ENCODE measurements around the gene CADPS2. TPM values are rescaled to one million over a fixed set of nuclear protein-coding genes. Genes with fewer than 3 reads are reported as not detected.

CADPS2 gene
- total RNA-seq, 1 donor from 2014 or later, result 6.4 TPM

DNA sequence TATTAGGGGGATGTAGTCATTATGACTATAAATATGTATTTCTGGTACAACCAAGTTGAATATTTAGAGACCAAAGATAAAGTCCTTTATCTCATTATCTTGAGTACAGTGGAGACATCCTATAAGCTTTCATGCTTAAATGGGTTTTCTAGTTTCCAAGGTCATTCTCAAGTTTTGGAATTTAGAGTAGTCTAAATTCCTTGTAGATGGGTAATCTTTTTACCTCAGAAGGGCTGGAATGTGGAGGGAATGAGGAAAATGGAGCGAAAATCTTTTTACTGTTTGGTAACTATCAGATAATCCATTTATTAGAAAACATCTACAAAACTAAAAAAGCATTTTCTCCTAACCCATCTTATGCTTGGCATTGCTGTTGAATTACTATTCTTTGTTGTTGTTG is 368.7 kb downstream of the CADPS2 start:
- Histone ChIP-seq H3K27ac (ENCODE audit: low read depth, low read length) (no peak overlapping the region), H4K20me1 (ENCODE audit: insufficient read depth, low read length) (no peaks in the 10 kb centered on the region), H3K9me3 (ENCODE audit: insufficient read depth, low read depth, low read length) (no peaks in the 10 kb centered on the region), H3K4me1 (ENCODE audit: insufficient read depth, low read length) (no peaks in the 10 kb centered on the region), H3K79me2 (ENCODE audit: insufficient read depth, low read length) (no peaks in the 10 kb centered on the region), H3K9ac (ENCODE audit: low read length) (no peak overlapping the region), H3K4me2 (ENCODE audit: low read length) (no peak overlapping the region), H2AFZ (ENCODE audit: low read depth, low read length) (no peak overlapping the region), H3K4me3 (ENCODE audit: insufficient read depth, low read depth, low read length) (no peak overlapping the region), H3K27me3 (ENCODE audit: insufficient read depth, low read length) (no peaks in the 10 kb centered on the region), H3K36me3 (ENCODE audit: insufficient read depth, low read length) (no peaks in the 10 kb centered on the region)
- Mint-ChIP-seq H3K4me1 (ENCODE audit: low read depth, unreplicated experiment) (peaks cover 8% of the 10 kb centered on the region), H3K9me3 (ENCODE audit: unreplicated experiment) (no peaks in the 10 kb centered on the region), H3K27ac (ENCODE audit: unreplicated experiment) (no peak overlapping the region), H3K4me3 (ENCODE audit: unreplicated experiment) (no peak overlapping the region), H3K36me3 (ENCODE audit: low read depth, unreplicated experiment) (no peaks in the 10 kb centered on the region), H3K27me3 (ENCODE audit: low read depth, unreplicated experiment) (no peaks in the 10 kb centered on the region)
- TF ChIP-seq, protein P1, sequence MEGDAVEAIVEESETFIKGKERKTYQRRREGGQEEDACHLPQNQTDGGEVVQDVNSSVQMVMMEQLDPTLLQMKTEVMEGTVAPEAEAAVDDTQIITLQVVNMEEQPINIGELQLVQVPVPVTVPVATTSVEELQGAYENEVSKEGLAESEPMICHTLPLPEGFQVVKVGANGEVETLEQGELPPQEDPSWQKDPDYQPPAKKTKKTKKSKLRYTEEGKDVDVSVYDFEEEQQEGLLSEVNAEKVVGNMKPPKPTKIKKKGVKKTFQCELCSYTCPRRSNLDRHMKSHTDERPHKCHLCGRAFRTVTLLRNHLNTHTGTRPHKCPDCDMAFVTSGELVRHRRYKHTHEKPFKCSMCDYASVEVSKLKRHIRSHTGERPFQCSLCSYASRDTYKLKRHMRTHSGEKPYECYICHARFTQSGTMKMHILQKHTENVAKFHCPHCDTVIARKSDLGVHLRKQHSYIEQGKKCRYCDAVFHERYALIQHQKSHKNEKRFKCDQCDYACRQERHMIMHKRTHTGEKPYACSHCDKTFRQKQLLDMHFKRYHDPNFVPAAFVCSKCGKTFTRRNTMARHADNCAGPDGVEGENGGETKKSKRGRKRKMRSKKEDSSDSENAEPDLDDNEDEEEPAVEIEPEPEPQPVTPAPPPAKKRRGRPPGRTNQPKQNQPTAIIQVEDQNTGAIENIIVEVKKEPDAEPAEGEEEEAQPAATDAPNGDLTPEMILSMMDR (IDR thresholded peaks at IDR 0.05; ENCODE audit: insufficient read depth, low read depth, low read length), result no peak
- no peak for TF ChIP-seq EZH2 (IDR thresholded peaks at IDR 0.05; ENCODE audit: insufficient read depth, low read length)
- DNase-seq (ENCODE audit: low read depth) (no peak), FAIRE-seq (no peak)

DNA sequence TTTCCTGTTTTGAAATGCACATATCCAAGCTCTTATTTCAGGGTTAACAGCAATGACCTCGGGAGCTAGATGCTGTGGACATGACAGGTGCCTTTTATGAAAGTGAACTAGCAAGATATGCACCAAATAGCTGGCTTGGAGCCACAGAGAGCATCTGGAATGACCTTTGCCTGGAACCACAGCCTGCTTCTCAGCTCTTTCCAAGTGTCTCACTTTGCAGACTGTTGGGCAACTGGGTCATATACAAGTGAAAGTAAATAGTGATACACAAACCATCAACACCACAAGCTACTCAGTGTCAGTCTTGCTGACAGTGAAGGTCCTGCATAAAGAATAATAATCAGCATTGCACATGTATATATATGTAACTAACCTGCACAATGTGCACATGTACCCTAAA is 370.9 kb downstream of the CADPS2 start:
- H3K79me2 ChIP-seq (ENCODE audit: insufficient read depth, low read length), result no peaks in the 10 kb centered on the region
- DNase-seq (ENCODE audit: low read depth) (no peak), FAIRE-seq (no peak)
- Mint-ChIP-seq H3K27ac (ENCODE audit: unreplicated experiment) (no peak overlapping the region), H3K4me1 (ENCODE audit: low read depth, unreplicated experiment) (peaks cover 8% of the 10 kb centered on the region), H3K27me3 (ENCODE audit: low read depth, unreplicated experiment) (no peaks in the 10 kb centered on the region), H3K36me3 (ENCODE audit: low read depth, unreplicated experiment) (no peaks in the 10 kb centered on the region), H3K4me3 (ENCODE audit: unreplicated experiment) (no peak overlapping the region), H3K9me3 (ENCODE audit: unreplicated experiment) (no peaks in the 10 kb centered on the region)
- H3K9me3 ChIP-seq (ENCODE audit: insufficient read depth, low read depth, low read length), result no peaks in the 10 kb centered on the region
- no peak overlapping the region for H2AFZ ChIP-seq (ENCODE audit: low read depth, low read length)
- H3K4me3 ChIP-seq (ENCODE audit: insufficient read depth, low read depth, low read length), result no peak overlapping the region
- H3K27ac ChIP-seq (ENCODE audit: low read depth, low read length), result no peak overlapping the region
- no peak overlapping the region for H3K9ac ChIP-seq (ENCODE audit: low read length)
- no peaks in the 10 kb centered on the region for H4K20me1 ChIP-seq (ENCODE audit: insufficient read depth, low read length)
- no peak overlapping the region for H3K4me2 ChIP-seq (ENCODE audit: low read length)
- no peaks in the 10 kb centered on the region for H3K36me3 ChIP-seq (ENCODE audit: insufficient read depth, low read length)
- TF ChIP-seq EZH2 (IDR thresholded peaks at IDR 0.05; ENCODE audit: insufficient read depth, low read length), result no peak
- TF ChIP-seq, protein P1 (IDR thresholded peaks at IDR 0.05; ENCODE audit: insufficient read depth, low read depth, low read length), result no peak
- no peaks in the 10 kb centered on the region for H3K27me3 ChIP-seq (ENCODE audit: insufficient read depth, low read length)
- H3K4me1 ChIP-seq (ENCODE audit: insufficient read depth, low read length), result no peaks in the 10 kb centered on the region

DNA sequence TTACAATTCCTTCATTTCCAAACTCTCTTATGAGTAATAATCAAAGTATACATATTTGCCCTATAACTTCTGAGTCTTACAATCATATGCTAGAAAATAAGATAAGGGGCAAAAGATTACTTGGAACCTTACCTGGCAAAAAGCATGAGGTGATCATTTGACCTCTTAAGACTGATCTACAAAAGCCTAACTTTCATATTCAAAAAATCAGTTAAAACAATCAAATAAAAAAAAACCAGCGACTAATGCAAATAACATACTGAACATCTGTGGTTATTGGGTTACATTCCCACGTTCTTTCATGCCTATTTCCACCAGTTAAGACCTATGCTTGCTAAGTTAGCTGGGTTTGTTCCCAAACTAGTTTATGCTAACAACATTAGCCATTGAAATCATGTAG is 375.0 kb downstream of the CADPS2 start:
- H3K4me3 ChIP-seq (ENCODE audit: insufficient read depth, low read depth, low read length), result no peak overlapping the region
- TF ChIP-seq, protein P1 (IDR thresholded peaks at IDR 0.05; ENCODE audit: insufficient read depth, low read depth, low read length), result no peak
- TF ChIP-seq EZH2 (IDR thresholded peaks at IDR 0.05; ENCODE audit: insufficient read depth, low read length), result no peak

More for the DNA sequence above, 375.0 kb downstream of the CADPS2 start:
- no peak for DNase-seq (ENCODE audit: low read depth)
- Histone ChIP-seq H3K27me3 (ENCODE audit: insufficient read depth, low read length) (no peaks in the 10 kb centered on the region), H3K79me2 (ENCODE audit: insufficient read depth, low read length) (no peaks in the 10 kb centered on the region), H3K27ac (ENCODE audit: low read depth, low read length) (no peak overlapping the region), H2AFZ (ENCODE audit: low read depth, low read length) (no peak overlapping the region), H3K9ac (ENCODE audit: low read length) (no peak overlapping the region), H3K36me3 (ENCODE audit: insufficient read depth, low read length) (no peaks in the 10 kb centered on the region), H3K4me2 (ENCODE audit: low read length) (no peak overlapping the region), H3K9me3 (ENCODE audit: insufficient read depth, low read depth, low read length) (no peaks in the 10 kb centered on the region), H4K20me1 (ENCODE audit: insufficient read depth, low read length) (no peaks in the 10 kb centered on the region), H3K4me1 (ENCODE audit: insufficient read depth, low read length) (no peaks in the 10 kb centered on the region)
- FAIRE-seq, result no peak
- H3K27ac Mint-ChIP-seq (ENCODE audit: unreplicated experiment), result no peak overlapping the region
- no peaks in the 10 kb centered on the region for H3K36me3 Mint-ChIP-seq (ENCODE audit: low read depth, unreplicated experiment)
- H3K4me1 Mint-ChIP-seq (ENCODE audit: low read depth, unreplicated experiment), result no peaks in the 10 kb centered on the region
- H3K27me3 Mint-ChIP-seq (ENCODE audit: low read depth, unreplicated experiment), result no peaks in the 10 kb centered on the region
- H3K9me3 Mint-ChIP-seq (ENCODE audit: unreplicated experiment), result no peaks in the 10 kb centered on the region
- H3K4me3 Mint-ChIP-seq (ENCODE audit: unreplicated experiment), result no peak overlapping the region
